HG03565 (cell line): ENCODE results near the gene CARHSP1.
A peak's percentile ranks its signal among the peaks of the same experiment; 100 is the strongest.
"Not testable (repeated sequence)": the region's sequence is repeated elsewhere in the genome, so short reads cannot be mapped to it uniquely, and the experiment has no call there.

ENCODE experiments used
- ATAC-seq: cut with Tn5 transposase; IDR thresholded peaks from one replicate; pipeline ENCODE4 v1.9.1; 2021; ENCODE audit warnings: mild to moderate bottlenecking, moderate library complexity; ENCODE audit not compliant: unreplicated experiment

The CARHSP1 gene

GRCh38 chr16:8868416-8869211 is at the start of gene CARHSP1:
Gene CARHSP1, minus strand, starts transcription at chr16:8869006. Its CDS starts 9,678 bp downstream, at chr16:8859328.
- peak; percentile 43 for ATAC-seq

- not testable (repeated sequence) for ATAC-seq
Observed at GRCh38 chr16:8917336-8917735, 48.5 kb upstream of the CARHSP1 start.

- ATAC-seq, result no peak
Observed at GRCh38 chr16:8916541-8917225, 47.9 kb upstream of the CARHSP1 start.

DNA sequence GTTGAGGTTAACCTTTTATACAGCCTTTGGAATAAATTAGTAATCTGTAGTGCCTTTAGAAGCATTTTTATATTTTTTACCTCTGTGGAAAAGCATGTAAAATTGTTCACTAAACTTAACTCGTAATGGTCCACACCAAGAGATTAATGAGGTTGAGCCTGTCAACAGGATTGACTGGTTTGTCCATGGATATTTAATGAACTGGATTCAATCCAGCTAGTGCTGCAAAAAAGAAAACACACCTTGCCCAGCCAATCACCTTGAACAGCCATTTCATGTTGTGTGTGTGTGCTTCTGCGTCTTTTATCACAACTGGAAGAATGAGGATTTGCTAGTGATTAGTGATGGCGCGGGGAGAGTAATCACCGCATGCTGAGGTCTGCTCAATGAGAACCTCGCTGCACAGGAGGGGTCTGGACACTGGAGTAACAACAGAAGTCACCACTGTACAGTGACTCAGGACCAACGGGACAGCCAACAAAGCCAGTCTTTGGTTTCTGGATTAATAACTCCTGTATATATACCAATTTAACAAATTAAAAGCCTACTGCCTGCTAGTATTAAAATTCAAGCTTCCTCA is 47.0 kb upstream of the CARHSP1 start:
- no peak for ATAC-seq

GRCh38 chr16:8914098-8914497 is 45.3 kb upstream of the CARHSP1 start:
- no peak for ATAC-seq

GRCh38 chr16:8912793-8913192 is 44.0 kb upstream of the CARHSP1 start:
- ATAC-seq, result no peak

DNA sequence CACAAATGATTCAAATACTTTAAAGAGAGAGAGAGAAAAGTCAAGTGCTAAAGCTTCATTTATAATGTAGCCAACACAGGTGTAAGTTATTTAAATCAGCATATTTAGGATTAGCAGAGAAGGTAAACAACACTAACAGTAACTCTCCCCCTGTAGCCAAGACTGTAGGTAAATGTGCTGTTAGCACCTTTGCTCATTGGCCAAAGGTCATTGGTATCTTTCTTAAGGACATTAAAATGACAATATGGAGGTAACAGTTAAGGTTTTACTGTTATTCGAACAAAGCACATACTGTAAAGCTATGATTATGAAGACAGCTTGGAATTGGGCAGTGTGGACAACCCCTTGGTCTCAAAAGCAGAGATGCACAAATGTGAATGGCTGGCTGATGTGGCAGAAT is 42.0 kb upstream of the CARHSP1 start:
- ATAC-seq, result no peak

DNA sequence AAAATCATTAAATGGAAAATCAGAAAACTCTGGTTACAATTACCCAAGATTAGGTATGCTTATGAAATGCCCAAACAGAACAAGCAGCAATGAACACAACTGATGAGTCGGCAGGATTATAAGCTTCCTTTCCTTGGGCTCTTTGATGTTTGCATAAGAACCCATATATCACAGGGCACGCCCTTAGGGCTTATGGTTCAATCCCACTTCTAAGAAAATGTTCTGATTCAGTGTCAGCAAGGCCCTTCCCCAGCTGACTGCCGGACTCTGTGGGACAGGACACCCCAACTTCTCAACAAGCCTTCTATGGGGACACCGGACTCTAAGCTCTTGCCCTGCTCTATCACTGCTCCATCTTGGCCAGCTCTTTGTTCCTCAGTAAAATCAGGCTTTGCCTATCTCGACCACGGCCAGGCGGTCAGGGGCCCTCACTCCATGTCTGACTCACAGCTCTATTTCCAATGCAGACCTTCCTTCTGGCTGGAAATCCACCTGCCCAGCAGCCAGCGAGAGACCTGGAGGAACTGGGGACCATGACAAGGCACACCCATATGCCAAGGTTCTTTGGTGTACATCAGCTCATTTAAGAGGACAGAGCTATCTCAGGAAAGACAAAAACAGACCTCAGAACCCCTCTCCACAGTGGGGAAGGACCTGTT is 40.1 kb upstream of the CARHSP1 start:
- ATAC-seq, result no peak

DNA sequence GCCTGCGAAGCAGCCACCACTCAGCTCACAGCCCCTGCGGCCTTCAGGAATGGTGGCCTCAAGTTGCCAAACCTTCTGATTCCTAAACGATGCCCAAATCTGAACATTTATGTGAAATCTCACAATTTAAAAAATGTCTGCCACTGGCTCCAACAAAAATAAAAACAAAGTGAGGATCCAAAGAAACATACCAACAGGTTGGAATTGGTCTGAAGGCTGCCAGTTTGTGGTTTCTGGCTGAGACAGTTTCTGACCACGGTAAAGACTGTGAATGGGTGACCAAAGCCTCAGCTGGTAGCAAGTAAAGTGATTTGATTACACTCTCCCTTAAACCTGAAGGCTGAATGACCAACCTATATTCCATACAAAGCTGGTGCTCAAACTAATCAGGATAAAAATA is 38.3 kb upstream of the CARHSP1 start:
- no peak for ATAC-seq

- no peak for ATAC-seq
Observed at GRCh38 chr16:8905795-8906591, 37.2 kb upstream of the CARHSP1 start.

GRCh38 chr16:8905168-8905762 is 36.5 kb upstream of the CARHSP1 start:
- ATAC-seq, result no peak

DNA sequence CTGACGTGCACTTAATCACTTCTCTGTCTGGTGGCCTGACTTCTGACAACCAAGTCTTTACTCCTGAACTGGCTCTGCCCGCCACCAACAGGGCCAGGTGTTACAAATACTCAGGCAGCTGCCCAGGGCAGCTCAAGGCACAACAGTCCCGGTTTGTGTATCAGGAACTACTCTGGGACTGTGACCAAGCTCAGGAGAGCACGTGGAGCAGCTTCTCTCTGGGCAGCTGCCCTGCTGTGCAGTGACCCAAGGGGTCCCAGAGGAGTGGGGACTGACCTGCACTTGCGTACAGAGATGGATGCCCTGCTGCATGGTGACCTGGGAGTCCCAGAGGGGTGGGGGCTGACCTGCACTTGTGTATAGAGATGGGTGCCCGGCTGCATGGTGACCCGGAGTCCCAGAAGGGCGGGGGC is 35.2 kb upstream of the CARHSP1 start:
- ATAC-seq, result no peak

GRCh38 chr16:8903004-8903403 is 34.2 kb upstream of the CARHSP1 start:
- no peak for ATAC-seq

DNA sequence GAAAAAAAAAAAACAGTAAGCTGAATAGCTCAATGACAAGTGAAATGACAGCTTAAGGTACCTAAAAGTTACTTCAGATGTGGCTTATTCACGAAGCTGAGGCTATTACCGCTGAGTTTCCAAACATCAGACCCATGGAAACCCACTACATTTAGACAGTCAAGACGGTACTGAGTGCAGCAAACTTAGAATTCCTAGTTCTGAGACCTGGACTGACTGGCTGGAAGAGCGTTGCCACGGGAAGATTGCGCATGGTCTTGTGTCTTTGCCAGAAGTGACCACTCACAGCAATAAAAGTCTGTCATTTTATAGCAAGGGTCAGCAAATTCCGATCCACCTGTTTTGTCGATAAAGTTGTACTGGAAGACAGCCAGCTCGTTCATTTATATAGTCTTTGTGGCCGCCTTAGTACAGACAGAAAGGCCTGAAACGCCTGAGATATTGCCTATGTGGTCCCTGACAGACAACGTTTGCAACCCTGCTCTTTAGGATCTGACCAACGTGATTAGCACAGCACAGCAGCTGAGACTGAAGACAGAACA is 32.6 kb upstream of the CARHSP1 start:
- no peak for ATAC-seq

DNA sequence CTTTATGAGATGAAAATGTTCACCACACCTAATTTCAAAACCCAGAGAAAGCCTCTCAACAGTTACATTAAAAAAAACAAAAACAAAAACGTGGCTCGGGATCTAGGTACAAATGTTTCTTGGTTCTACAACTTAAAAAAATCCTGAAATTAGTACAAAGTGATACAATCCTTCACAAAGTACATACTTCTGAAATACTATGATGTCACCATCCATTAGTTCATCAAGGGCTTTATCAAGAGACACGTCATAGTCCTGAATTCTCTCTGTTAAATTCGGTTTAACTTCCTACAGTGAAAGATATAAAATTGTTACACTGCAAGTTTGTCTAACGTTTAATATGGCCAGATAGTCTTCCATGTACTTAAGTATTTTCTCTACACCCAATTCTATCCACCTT is 31.5 kb upstream of the CARHSP1 start:
- no peak for ATAC-seq

DNA sequence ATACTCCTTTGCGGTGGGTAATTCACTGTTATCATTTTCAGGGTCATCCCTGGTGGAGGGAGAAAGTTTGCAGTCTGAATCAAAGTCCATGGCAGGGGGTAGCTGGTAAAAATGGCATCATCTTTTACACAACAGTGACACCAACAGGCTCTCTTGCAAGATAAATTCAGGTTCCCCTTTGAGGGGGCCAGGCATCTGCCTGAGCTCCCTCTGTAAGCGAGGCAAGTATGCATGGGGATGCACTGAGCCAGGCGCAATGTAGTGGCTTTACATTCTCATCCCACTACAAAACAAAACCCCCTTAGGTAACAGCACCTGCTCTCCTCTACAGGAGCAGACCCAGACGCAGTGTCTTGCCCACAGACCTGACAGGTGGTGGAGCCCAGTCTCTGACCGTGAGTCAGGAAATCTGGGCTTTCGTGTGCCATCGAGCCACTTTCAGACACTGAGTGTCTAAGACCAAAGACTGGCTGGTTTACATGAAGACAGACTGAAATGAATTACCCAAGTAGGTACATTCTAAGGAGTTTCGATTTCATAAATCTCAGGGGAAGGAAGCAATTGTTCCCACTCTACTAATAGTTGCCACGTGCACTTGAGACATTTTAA is 31.0 kb upstream of the CARHSP1 start:
- no peak for ATAC-seq

- no peak for ATAC-seq
Observed at GRCh38 chr16:8898660-8899318, 30.0 kb upstream of the CARHSP1 start.

GRCh38 chr16:8894736-8895334 is 26.0 kb upstream of the CARHSP1 start:
- no peak for ATAC-seq
